EL (cell line): ENCODE measurements around the gene SPI1.

Experiments
- DNase-seq: peaks from one replicate; pipeline ENCODE4 v3.0.0-alpha.2; 2016

SPI1 gene

DNA sequence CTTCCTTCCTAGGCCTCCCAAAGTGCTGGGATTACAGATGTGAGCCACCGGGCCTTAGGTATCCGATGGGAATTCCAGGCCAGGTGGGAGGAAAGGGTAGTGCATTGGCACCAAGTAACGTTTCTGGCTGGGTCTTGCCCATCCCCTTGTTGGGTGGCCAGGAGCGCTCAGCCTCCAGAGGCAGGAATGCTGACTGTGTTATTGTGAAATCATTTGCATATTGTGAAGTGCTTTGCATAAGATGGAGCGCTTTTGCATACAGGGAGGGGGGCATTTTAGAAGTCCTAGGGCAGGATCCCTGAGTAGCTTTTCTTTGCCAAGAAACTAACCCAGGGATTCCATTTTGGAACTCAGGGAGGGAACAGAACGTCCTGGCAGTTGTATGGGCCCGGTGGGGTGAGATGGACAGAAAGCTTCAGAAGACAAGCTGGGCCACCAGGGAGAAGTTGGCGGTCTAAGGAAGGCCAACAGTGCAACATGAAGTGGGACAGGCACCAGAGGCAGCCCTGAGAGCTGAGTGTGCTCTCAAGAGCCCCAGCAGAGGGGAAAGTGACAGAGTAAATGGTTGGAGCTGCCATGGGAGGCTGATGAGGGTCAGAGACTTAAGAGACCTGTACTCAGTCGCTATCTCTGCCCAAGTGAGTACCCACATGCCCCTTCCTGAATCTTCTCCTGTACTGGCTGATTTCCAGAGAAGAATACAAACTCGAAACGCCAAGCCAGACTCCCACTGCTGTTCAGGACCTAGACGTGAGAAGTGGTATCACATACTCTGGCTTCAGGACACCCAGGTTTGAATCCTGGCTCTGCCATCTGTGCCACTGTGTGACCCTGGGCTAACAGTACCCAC lies 28.8 kb upstream of the SPI1 start:
- no peak for DNase-seq

DNA sequence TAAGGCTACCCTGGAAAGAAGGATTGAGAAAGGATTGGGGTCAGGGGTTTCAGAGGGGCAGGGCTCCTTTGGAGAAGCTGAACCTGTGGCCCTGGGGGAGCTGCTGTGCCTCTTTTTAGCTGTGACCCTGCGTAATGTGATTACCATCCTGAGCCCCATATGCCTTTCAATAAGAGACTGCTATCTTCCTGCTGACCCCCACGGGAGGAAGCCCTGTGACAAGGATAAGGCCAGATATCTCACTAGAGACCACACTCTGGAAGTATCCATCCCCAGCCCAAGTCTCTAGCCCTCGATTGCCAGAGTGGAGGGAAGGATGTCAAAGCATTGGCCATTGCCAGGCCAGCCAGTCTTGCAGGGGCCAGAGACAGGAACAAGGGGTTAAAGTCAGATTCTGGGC lies 25.2 kb upstream of the SPI1 start:
- no peak for DNase-seq

DNA sequence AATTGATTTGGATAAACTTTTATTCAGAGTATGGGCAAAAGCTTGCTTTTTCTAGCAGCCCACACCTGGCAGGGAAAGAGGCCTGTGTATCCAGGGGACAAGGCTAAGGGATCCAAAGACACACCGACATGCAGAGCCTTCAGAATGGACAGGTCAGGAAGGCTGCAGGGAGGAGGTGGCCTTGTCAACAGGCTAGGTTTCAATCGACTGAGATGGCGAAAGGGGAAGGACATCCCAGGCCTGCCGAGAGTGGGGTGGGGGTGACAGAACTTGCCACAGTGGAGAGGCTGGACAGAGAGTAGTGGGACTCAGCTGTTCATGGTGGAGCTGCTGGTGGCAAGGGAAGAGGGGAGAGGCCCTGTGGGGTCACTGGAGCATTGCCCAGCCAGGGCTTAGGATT lies 24.8 kb upstream of the SPI1 start:
- no peak for DNase-seq

DNA sequence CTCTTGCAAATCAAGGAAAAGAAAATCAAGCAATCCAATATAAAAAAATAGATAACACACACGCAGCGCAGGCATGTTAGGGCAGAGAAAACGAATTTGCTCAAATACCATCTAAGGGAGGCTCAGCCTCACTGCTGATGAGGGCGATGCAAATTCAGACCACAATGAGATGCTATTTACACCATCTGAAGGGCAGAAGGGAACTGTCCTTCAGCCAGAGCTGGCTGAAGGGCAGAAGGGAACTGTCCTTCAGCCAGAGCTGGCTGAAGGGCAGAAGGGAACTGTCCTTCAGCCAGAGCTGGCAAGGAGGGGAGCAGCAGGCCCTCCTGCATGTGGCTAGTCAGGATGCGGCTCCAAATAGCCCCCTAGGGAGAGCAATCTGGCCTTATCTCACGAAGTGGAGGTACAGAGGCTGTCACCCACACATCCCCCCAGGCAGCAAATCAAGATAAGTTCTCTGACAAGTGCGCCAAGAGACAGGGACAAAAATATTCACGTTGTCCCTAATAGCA lies 22.5 kb upstream of the SPI1 start:
- no peak for DNase-seq

DNA sequence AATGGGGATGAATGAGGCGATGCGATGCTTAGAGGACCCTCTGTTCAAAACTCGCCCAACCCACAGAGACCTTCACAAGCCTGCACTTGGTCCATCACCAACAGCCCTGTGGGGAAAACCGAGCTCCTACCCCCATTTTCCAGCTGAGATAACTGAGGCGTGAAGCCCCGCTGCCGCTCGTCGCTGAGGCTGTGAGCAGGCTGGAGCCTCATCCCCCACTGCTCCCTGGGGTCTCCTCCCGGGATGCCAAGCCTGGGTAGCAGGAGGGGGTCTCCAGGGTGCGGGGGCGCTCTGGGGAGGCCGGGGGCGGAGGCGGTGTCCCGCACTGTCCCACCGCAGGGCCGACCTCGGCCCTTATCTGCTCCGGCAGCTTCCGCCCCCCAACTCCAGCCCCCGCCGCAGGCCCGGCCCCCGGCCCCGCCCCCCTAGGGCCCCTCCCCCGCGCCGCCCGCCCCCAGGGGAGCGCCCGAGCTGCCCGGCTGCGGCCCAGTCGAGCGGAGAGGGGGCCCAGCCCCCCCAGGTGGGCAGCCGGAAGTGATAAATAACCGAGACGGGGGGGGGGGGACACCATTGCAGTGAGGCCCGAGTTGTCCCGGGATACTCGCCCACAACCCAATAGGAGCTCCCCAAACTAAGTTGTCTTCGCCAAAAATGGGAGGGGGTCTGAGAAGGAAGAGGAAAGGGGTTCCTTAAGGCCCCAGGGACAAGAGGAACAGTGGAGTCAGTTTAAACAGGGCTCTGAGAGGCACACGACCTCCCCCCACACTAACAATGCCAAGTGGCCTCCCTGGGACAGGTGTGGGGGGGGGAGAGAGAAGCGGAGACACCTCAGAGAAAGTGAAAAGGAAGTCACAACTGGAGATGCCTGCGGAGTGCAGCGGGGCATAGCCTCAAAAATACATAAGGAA lies 21.8 kb upstream of the SPI1 start:
- DNase-seq = no peak

DNA sequence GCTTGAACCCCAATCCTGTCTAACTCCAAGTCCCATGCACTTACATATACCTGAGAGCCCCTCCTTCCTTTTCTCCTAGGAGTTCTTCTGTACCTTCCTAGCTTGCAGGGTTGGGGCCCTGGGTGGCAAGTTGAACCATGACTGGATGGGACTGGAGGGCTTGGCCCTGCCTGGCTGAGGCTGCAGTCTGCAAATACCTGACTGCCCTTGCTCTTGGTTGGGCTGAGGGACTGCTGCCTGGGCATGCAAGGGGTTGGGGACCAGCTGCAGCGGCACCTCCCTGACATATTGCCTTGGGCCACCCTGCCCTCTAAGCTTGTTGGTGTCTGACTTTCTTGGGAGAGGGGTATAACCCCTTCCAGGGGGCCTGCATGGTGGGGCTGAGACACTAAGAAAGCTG lies 20.2 kb upstream of the SPI1 start:
- no peak for DNase-seq

DNA sequence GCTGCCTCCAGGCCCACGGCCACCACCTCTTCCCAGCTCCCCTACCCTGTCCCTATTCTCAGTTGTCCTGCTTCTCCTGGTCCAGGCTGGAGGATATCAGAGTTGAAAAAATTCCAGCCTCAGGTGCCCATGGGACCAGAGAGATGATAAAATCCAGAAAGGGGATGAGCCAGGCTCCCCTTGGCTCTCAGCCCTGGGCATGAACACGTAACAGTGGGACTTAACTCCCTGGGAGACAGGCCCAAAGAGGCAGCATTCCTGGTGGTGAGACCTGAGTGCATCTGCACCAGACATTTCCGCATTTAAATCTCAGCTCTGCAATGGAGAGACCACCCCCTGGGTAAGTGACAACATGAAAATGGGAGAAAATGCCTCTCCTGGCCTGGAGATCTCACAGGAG lies 19.7 kb upstream of the SPI1 start:
- DNase-seq = no peak

DNA sequence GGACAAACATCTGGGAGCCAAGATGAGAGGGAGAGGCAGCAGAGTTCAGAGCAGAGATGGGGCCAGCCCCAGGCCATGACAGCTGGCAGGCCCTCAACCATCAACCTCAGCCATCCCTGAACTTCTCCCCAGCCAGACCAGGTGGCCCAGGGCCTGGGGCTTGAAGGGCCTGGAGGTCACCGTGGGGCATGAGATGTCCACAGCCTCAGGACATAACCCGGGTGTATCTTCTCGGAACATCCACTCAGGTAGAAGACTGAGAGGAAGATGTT lies 17.6 kb upstream of the SPI1 start:
- no peak for DNase-seq

DNA sequence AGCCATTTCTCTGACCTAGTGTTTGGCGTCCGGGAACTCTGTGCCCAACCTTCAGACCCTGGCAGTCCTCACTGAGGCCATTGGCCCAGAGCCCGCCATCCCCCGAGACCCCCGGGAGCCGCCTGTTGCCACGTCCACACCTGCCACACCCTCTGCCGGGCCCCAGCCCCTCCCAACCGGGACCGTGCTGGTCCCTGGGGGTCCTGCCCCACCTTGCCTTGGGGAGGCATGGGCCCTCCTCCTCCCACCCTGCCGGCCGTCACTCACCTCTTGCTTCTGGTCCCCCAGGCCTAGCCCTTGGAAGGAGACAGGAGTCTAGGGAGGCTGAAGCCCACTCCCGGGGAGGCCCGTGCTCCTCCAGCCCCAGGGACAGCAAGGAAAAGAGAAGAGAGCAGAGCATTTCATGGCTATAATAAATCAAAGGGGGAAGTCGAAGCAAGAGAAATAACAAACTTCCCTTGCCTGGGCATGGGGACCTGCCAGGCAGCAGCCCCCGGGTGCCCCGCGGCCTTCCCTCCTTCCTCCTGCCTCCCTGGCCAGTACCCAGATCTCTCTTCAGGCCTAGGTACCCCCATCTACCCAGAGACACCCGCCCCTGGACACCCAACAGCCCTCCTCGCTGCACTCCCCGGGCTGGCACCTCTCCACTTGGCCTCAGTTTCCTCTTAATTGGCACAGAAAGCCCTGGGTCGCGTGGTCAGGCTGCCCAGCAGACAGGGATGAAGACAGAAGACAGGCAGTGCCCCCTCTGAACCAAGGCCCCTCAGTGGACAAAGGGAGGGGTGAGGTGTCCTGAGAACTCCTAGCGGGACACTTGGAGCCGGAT lies 17.1 kb upstream of the SPI1 start:
- no peak for DNase-seq

DNA sequence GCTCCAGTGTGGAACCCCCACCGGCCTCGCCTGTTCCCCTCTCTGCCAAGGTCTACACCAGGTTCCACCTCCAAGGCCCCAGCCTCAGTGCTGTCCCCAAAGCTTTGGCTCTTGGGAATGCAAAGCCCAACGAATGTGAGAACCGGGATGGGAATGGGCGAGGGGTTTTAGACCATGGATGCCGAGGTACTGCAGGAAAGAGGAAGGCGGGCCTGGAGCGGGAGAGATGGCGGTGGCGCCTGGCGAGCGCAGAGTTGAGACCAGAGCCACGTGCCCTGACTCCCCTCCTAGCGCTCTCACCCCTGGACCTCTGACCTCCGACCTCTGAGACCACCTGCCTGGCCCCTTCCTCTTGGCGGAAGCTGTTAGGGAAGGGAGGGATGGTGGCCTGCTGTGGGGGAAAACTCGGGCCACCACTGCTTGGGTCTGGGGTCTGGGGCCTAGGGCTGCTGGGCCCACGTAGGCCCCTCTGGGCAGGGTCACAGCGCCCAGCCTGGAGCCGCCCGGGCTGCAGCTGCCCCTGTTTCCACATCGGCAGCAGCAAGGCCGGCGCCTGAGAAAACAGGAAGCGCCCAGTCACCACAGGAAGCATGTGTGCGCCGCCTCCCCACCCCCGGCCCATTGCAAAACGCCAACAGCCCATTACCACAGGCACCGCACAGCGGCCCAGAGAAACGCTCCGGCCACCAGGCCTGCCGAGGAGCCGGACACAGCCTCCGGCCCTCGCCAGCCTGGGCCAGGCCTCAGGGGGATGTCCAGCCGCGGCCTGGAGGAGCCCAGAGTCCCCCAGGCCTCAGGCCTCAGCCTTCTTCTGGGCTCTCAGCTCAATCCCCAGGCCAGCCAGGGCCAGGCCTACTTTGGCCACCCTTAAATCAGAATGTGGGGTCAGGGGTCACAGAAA lies 16.2 kb upstream of the SPI1 start:
- DNase-seq = no peak

DNA sequence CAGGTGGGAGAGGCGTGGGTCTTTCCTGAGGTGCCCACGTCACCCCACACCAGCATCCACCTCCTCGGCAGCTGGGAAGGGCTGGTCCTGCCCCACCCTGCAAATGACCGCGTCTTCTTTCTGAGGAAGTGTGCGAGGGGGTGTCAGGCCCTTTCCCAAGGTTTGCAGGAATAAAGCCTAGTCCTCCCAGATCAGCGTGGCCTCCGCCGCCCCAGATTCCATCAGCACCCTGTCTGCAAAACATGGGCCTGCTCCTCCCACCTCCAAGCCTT lies 15.6 kb upstream of the SPI1 start:
- DNase-seq = no peak

DNA sequence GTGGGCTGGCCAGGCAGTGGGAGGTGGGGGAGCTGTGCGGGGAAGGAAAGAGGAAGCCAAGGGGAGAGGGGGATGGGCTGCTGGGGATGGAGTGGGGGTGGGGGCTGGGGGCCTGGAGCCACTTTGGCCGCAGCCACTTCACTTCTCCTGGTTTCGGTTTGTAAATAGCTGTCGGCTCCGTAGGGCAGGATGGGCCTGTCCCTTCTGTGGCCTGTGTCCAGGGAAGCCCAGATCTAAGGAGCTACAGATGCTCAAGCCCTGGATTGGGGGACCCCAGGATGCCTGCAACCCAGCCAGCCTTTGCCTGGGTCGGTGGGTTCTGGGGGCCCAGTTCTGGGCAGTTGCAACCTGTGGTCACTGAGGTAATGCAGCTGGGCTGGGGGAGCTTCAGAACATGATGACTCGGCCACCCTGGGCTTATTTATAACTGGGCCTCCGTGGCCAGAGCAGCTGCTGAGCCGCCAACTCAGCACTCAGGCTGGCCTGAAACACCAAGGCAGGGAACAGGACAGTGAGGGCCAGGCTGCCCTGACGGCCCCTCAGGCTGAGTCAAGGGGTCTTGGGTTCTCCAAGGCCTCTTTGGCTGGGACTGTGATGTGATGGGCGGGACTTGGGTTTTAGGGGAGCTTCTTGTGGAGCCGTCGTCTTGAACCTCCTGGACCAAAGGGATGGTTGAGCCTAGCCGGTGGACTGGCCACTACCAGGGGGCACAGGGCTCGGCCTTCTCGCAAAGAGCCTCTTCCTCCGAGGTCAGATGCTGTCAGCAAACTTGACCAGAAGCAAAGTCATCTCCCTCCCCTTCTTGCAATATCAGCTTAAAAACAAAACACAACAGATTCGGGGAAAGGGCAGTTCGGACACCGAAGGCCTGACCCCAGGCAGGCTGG lies 15.1 kb upstream of the SPI1 start:
- DNase-seq = peak; percentile 50

DNA sequence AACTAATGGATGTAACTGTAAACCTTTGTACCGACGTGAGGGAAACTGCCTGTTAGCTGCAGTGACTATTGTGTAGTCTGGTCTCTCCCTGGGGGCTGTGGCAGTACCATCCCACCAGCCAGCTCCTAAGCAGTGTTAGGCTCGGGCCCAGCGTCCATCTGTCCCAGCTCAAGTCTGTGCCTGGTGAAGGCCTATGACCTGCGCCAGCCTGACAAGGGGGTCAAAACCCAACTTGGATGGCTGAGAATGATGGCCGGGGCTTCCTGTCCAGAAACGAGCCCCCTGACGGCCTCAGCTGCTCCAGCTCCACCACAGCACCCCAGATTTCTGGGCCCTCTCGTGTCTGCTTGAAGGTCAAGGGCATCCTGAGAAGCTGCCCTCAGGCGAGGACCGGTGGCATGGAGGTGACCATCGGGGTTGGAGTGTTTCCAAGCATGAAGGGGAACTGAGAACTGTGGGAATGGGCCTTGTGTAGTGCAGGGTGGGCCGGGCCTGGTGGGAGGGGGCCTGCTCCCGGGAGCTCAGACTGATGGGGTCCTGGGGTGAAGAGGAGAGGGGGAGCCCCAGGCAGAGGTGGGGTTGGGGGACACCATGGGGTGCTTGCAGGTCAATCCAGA lies 14.3 kb upstream of the SPI1 start:
- DNase-seq = no peak

DNA sequence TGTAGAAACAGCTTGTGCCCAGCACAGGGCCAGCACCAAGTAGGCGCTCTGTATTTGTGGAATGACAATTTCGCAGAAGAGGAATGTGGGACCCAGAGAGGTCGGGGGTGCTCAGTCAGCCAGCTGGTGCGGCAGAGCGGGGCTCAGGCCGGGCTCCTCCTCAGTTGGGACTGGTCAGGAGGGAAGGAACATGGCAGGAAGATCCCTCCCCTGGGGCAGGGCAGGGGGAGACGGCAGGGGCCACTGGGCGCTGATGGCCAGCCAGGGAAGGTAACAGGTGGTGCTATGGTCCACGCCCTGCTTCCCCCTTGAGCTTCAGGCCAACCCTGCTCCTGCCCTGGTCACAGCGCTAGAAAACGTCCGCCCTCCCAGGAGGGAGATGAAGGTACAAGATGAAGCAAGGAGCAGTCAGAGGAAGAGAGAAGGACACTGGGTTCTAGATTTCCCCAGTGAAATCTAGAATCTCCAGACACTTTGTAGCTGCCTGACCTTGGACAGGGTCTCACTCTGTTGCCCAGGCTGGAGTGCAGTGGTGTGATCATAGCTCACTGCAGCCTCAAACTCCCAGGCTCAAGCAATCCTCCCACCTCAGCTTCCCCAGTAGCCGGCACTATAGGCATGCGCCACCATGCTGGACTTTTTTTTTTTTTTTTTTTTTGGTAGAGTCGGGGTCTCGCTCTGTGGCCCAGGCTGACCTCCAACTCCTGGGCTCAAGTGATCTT lies 13.5 kb upstream of the SPI1 start:
- DNase-seq = no peak

DNA sequence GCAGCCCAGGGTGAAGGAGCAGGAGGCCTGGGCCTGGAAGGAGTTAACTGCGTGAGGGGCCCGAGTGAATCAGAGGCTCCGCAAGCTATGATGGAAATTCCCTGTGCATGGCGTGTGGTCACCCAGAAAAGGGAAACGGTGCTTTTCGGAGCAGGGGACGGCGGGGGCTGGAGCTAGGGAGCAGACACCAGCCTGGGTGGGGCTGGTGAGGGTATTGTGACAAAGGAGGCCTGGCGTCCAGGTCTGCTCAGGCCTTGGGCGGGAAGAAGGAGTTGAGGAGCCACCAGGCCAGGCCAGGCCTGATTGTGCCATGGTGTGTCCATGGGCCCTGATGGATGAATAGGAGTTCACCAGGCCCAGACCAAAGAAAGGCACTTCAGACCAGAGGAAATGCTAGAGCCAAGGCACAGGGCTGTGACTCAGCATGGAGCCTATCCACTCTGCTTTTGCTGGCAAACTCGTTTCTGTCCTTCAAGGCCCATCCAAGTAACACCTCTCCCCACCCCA lies 12.8 kb upstream of the SPI1 start:
- DNase-seq = no peak

DNA sequence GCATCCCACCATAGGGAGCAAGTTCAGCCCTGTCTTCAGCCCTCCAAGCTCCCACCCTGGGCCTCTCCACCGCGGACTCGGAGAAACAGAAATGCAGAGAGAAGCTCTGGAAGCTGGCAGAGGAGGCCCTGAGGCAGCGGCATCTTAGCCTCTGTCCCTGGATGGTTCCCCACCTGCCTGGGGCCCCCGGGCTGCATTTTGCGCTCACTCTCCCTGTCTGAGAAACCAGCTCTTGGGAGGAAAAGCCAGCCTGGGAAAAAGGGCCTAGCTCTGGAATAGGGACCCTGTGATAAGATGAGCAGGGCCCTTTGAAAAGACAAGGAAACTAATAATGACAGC lies 12.0 kb upstream of the SPI1 start:
- no peak for DNase-seq

DNA sequence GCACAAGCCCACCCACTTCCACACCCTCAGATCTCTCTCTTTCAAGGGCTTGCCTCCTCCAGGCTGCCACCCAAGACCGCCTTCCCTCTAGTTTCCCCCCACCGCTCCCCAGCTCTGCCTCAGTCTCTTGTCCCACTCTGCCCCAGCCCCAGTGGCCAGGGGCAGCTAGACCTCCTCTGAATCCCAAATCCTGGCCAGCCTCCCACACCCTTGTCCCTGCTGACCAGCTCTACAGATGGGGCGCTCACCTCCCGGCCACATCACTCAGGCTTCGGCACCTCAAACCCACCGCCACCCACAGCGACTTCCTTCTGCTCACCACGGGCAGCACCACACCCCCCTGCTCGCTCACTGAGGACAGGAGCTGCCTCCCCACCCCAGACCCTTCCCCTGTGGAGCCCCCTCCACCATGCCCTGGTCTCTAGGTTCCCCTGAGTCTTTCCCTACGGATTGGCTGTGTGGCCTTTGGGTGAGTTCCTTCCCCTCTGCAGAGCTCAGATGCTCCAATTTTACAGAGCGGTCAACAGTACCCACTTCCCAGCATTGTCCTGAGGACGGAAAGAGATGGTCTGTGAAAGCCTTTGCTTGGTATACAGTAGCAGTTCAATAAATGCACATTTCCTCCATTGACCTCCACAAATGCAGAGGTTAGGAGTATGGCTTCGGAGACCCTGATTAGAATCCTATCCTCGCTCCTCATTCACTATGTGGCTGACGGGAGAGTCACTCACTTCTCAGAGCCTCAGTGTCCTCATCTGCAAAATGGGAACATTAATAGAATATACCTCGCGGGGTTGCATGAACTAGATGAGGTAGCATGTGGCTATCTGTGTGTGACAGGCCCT lies 11.5 kb upstream of the SPI1 start:
- no peak for DNase-seq

DNA sequence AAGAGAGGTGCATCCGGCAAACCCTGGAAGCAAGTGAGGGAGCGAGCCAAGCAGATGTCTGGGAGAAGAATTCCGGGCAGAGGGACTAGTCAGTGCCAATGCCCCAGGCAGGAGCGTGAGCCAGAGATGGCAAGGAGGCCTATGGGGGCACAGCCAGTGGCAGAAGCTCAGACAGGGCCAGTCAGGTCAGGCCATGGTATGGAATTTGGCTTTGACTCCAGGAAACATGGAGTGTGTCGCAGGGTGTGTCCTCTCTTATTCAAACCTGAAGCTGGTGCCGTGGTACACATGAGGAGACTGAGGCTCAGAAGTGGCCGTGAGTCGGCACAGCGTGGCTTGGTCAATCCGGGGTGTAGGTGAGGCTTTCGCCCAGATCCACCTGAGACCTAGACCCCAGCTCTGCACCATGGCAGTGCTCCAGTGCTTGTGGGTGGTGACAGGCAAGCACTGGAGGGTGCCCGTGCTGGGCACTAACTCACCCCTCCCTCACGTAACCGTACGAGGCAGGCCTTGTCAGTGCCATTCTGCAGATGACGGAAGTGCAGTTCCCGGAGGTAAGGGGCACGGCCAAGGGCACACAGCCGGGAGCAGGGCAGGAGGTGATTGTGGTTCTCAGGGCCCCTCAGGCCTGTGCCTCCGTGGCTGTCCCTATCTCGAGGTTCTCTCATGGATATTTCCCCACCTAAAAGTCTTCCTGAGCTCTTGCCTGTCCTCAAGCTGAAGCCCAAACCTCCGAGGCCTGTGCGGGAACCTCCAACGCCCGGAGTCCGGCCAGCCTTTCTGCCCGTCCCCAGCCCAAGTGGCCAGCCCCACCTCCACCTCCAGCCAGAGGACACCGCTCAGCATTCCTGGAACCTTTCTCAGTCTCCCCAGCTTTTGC lies 10.6 kb upstream of the SPI1 start:
- DNase-seq = no peak
